Choroid plexus epithelial cell (primary cell): ENCODE data around the gene CELA2A.
"Not testable (repeated sequence)": the region's sequence is repeated elsewhere in the genome, so short reads cannot be mapped to it uniquely, and the experiment has no call there.

Source experiments
- DNase-seq: peaks from one replicate; pipeline ENCODE4 v3.0.0-alpha.2; 2010; ENCODE audit warnings: low read depth
- H3K4me3 ChIP-seq: 2 replicates; pipeline ENCODE4 v1.5.1; 2011; ENCODE audit warnings: low read depth, mild to moderate bottlenecking, control low read depth, low read length, moderate library complexity
- TF ChIP-seq, protein P1 (sequence below): conservative IDR thresholded peaks from 2 replicates; pipeline ENCODE4 v1.5.1; 2011; ENCODE audit warnings: low read depth, mild to moderate bottlenecking, control low read depth, inconsistent platforms, low read length, moderate library complexity

Gene CELA2A

DNA sequence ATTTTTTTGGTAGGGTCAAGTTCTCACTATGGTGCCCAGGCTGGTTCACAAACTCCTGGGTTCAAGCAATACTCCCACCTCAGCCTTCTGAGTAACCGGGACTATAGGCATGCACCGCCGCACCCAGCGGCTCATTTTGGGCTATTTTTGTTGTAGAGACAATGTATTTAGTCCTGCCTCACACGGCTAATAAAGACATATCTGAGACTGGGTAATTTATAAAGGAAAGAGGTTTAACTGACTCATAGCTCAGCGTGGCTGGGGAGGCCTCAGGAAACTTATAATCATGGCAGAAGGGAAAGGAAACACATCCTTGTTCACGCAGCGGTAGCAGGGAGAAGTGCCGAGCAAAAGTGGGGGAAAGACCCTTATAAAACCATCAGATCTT is 4.2 kb downstream of the CELA2A start:
- no peak overlapping the region for H3K4me3 ChIP-seq
- TF ChIP-seq, protein P1, sequence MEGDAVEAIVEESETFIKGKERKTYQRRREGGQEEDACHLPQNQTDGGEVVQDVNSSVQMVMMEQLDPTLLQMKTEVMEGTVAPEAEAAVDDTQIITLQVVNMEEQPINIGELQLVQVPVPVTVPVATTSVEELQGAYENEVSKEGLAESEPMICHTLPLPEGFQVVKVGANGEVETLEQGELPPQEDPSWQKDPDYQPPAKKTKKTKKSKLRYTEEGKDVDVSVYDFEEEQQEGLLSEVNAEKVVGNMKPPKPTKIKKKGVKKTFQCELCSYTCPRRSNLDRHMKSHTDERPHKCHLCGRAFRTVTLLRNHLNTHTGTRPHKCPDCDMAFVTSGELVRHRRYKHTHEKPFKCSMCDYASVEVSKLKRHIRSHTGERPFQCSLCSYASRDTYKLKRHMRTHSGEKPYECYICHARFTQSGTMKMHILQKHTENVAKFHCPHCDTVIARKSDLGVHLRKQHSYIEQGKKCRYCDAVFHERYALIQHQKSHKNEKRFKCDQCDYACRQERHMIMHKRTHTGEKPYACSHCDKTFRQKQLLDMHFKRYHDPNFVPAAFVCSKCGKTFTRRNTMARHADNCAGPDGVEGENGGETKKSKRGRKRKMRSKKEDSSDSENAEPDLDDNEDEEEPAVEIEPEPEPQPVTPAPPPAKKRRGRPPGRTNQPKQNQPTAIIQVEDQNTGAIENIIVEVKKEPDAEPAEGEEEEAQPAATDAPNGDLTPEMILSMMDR, result no peak
- no peak for DNase-seq

DNA sequence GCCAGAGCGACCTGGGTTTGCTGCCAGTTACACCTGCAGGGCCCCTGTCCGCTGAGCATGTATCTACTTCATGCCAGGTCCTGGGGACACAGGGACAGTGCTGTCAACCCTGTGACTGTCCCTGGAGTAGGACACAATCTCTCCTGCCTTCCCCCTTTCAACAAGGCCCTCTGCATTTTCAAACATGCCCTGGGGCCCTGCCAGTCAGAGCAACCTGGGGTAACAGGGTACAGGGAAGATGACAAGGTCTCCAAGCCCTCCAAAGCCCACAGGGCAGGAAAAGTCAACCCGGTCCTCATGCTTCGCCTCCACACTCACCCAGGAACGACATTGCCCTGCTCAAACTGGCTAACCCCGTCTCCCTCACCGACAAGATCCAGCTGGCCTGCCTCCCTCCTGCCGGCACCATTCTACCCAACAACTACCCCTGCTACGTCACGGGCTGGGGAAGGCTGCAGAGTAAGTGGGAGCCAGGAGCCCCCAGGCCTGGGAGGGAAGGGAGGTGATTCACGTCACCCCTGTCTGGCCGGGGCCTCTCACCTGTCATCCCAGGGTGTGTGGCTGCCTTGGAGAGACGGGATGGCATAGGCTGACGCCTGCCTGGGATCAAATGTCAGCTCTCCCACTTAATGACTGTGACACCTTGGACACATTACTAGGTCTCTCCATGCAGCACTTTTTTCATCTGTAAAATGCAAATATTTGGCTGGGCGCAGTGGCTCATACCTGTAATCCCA is 6.7 kb downstream of the CELA2A start:
- not testable (repeated sequence) for DNase-seq, H3K4me3 ChIP-seq

DNA sequence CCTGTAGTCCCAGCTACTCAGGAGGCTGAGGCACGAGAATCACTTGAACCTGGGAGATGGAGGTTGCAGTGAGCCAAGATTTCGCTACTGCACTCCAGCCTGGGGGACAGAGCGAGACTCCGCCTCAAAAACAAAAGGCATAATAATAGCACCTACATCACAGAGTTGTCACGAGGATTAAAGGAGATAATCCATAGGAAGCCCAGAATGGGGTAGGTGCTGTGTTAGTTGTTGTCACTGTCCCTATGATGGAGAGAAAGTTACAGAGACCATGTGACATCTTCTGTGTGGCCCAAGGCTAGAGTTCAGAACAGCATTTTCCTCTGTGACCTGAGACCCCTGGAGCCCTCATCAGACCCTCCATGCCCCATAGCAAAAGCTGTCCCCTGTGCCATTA is 7.4 kb downstream of the CELA2A start:
- not testable (repeated sequence) for H3K4me3 ChIP-seq, DNase-seq

DNA sequence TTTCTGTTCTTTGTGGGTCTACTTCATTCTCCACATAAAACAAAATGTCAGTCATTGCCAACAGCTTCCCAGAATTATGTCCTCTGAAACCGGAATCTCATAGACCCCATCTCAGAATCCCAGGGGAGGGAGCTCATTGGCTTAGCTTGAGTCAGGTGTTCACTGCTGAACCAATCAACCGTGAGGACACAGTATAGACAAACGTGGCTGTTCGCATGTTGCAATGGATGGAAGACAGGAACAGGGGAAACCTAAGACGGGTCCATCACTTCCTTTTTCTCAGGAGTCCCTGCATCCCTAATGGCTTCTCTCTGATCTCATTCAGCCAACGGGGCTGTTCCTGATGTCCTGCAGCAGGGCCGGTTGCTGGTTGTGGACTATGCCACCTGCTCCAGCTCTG is 9.1 kb downstream of the CELA2A start:
- no peak for DNase-seq
- TF ChIP-seq, protein P1, result no peak
- no peak overlapping the region for H3K4me3 ChIP-seq

DNA sequence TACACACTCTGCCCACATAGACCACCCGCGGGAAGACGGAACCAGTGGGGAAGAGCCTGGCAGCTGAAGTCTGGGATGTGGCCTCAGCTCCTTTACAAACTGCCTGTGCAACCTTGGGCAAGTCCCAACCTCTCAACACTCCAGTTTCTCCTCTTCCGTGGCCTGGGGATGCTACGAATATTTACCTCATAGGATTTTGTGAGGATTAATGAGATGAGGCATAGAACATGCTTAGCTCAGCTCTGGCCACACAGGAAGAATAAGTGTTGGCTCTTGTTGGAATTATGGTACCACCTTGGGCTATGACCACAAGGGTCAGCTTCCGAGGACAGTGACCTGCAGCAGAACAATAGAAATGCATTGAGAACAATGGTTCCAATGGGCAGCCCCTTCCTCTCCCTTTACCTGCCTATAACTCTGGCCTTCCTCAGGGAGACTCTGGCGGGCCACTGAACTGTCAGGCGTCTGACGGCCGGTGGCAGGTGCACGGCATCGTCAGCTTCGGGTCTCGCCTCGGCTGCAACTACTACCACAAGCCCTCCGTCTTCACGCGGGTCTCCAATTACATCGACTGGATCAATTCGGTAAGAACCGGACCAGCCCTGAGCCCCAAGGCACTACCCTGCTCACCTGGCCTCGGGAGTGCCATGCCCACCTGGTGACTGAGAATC is 10.6 kb downstream of the CELA2A start:
- not testable (repeated sequence) for DNase-seq, H3K4me3 ChIP-seq

DNA sequence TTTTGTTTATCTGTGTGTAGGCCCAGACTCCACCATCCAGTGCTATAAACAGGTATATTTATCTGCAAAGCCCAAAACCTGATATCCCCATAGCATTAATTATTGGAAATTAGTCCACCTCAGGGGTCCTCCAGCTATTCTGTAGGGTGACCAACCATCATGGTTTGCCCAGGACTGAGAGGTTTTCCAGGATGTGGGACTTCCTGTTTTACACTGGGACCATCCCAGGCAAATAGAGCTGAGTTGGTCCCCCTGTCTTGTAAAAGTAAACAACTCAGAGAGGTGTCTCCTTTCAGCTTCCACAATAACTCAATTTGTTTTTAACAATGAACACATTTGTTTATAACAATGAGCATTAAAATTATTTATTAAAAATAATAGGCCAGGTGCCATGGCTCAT is 11.6 kb downstream of the CELA2A start:
- DNase-seq, result no peak
- no peak overlapping the region for H3K4me3 ChIP-seq
- TF ChIP-seq, protein P1, result no peak

DNA sequence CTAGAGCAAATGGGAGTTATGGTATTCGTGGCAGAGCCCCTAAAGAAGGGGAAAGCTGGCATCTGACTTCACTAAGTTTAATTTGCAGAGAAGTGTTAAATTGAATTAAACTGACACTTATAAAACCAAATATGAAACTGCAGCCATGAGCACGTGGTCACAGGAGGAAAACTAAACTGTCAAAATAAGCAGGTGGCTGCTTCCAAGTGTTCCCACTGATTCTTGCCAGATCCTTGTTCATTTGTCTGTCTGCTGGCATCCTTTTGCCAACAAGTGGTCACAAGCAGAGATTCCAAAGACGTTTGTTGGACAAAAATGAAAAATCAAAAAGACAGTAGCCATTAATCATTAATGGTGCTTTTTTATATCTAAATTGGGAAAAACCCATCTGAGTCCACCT is 12.8 kb downstream of the CELA2A start:
- TF ChIP-seq, protein P1, result no peak
- H3K4me3 ChIP-seq, result no peak overlapping the region
- no peak for DNase-seq

DNA sequence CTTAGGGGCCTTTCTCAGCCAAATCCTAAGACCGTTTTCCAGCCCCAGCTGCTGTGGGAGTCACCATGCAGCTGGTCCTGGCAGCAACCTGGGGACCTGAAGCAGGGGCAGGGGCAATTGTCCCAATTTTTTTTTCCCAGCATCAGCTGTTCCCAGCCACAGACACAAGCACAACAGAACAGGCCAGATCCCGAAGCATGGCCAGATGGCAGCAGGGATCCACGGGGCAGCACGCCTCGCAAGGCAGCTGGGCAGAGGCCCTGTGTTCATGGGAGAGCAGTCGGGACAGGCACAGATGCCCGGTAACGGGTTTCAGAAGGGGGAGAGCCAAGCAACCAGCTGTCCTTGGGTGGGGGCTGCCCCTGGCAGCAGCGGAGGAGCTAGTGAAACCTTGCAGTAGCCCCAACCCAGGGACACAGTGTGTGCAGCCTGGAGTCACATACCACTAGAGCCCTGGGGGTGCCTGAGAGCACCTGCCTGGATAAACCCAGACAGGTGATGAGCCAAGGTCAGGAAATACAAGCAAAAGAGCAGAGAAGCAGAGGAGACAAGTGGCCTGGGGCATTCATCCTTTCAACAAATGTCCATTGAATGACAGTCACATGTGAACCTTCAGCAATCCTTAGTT is 13.4 kb downstream of the CELA2A start:
- DNase-seq, result not testable (repeated sequence)

DNA sequence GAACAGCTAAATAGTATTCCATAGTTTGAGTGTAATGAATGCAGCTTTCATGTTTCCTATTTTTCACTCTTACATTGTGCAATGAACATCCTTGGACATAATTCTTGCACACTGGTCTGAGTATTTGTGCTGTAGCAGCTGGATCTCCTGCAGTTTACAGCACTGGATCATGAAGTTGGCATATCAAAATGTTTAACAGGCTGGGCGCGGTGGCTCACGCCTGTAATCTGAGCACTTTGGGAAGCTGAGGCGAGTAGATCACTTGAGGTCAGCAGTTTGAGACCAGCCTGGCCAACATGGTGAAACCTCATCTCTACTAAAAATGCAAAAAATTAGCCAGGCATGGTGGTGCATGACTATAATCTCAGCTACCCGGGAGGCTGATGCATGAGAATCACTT is 14.5 kb downstream of the CELA2A start:
- H3K4me3 ChIP-seq, DNase-seq: not testable (repeated sequence)

More for the DNA sequence above, 13.4 kb downstream of the CELA2A start:
- not testable (repeated sequence) for H3K4me3 ChIP-seq

DNA sequence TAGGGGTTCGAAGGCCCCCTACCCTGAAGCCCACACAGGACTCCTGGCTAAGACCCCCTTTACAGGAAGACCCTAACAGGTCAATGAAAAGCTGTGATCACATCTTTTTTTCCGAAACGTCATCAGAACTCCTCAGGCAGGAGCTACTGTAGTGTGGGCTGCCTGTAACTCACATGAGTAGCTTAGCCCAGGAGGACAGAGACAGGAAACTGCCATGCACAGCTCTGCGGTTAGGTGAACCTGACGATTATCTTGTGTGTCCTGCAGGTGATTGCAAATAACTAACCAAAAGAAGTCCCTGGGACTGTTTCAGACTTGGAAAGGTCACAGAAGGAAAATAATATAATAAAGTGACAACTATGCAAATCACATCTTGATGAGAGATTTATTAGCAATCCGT is 15.2 kb downstream of the CELA2A start:
- not testable (repeated sequence) for DNase-seq, H3K4me3 ChIP-seq
